Measurements from ENCODE around the gene WDTC1.

DNA sequence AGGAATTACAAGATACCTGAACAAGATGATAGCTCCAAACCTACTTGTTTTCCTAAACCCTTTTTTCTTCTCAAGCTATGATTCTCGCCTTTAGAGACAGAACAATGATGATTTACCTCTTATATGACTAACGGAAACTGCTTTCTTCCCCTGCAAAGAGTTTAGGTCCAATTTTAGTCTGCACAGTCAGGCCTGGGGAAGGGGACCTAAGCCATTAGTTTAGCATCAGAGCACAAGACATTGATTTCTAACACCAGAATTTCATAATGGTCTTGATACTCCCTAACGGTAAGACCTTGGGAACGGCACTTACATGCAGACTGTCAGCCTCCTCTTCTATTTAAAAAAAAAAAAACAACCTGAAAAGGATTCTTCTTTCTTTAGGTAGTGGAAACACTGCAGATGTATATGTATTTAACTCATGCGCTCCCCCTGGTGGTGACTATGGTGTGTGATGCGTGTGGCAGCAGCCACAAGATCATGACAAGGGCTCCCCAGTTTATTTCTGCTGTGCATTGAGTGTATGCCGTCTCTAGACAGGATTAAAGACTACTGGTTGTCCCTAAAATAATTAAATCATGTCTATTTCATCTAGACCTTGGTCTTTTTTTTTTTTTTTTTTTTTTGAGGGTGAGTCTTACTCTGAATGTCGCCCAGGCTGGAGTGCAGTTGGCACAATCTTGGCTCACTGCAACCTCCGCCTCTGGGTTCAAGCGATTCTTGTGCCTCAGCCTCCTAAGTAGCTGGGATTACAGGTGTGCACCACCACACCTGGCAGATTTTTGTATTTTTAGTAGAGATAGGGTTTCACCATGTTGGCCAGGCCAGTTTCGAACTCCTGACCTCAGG, 50.2 kb downstream of the WDTC1 start:
- TF ChIP-seq, protein P1, sequence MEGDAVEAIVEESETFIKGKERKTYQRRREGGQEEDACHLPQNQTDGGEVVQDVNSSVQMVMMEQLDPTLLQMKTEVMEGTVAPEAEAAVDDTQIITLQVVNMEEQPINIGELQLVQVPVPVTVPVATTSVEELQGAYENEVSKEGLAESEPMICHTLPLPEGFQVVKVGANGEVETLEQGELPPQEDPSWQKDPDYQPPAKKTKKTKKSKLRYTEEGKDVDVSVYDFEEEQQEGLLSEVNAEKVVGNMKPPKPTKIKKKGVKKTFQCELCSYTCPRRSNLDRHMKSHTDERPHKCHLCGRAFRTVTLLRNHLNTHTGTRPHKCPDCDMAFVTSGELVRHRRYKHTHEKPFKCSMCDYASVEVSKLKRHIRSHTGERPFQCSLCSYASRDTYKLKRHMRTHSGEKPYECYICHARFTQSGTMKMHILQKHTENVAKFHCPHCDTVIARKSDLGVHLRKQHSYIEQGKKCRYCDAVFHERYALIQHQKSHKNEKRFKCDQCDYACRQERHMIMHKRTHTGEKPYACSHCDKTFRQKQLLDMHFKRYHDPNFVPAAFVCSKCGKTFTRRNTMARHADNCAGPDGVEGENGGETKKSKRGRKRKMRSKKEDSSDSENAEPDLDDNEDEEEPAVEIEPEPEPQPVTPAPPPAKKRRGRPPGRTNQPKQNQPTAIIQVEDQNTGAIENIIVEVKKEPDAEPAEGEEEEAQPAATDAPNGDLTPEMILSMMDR (IDR thresholded peaks at IDR 0.05): peak; percentile 89
- TF ChIP-seq POLR2AphosphoS5 (IDR thresholded peaks at IDR 0.05; ENCODE audit: low read depth, low read length): no peak
- TF ChIP-seq, protein P2, sequence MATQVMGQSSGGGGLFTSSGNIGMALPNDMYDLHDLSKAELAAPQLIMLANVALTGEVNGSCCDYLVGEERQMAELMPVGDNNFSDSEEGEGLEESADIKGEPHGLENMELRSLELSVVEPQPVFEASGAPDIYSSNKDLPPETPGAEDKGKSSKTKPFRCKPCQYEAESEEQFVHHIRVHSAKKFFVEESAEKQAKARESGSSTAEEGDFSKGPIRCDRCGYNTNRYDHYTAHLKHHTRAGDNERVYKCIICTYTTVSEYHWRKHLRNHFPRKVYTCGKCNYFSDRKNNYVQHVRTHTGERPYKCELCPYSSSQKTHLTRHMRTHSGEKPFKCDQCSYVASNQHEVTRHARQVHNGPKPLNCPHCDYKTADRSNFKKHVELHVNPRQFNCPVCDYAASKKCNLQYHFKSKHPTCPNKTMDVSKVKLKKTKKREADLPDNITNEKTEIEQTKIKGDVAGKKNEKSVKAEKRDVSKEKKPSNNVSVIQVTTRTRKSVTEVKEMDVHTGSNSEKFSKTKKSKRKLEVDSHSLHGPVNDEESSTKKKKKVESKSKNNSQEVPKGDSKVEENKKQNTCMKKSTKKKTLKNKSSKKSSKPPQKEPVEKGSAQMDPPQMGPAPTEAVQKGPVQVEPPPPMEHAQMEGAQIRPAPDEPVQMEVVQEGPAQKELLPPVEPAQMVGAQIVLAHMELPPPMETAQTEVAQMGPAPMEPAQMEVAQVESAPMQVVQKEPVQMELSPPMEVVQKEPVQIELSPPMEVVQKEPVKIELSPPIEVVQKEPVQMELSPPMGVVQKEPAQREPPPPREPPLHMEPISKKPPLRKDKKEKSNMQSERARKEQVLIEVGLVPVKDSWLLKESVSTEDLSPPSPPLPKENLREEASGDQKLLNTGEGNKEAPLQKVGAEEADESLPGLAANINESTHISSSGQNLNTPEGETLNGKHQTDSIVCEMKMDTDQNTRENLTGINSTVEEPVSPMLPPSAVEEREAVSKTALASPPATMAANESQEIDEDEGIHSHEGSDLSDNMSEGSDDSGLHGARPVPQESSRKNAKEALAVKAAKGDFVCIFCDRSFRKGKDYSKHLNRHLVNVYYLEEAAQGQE (IDR thresholded peaks at IDR 0.05; ENCODE audit: insufficient read depth in 1 of 2, low read depth in 2 of 2, low read length in 1 of 2): no peak
- TF ChIP-seq TCF7L2 (IDR thresholded peaks at IDR 0.05; ENCODE audit: low read depth, low read length): no peak
